Activated CD4-positive, alpha-beta T cell treated with anti-CD3 and anti-CD28 coated beads, Interleukin-2, Interleukin-6, amounts not matched to agents 100 ng/mL and 50 ng/mL, durations not matched to agents 16 hours and 8 hours (primary cell): Measurements from ENCODE around the gene GDPGP1.
A peak's percentile ranks its signal among the peaks of the same experiment; 100 is the strongest.

ENCODE experiments used
- DNase-seq: peaks from one replicate; pipeline ENCODE4 v3.0.0-alpha.2; 2020

Gene GDPGP1

GRCh38 chr15:90205050-90205848 lies 28.8 kb upstream of the GDPGP1 start:
- DNase-seq = no peak

- DNase-seq = no peak
These were observed 28.1 kb upstream of the GDPGP1 start for GRCh38 chr15:90205886-90206285.

GRCh38 chr15:90207252-90207651 lies 26.8 kb upstream of the GDPGP1 start:
- DNase-seq = no peak

- DNase-seq = no peak
These were observed 25.7 kb upstream of the GDPGP1 start for GRCh38 chr15:90208356-90208755.

GRCh38 chr15:90209591-90209990 lies 24.4 kb upstream of the GDPGP1 start:
- DNase-seq = peak; percentile 65

GRCh38 chr15:90210593-90210992 lies 23.4 kb upstream of the GDPGP1 start:
- no peak for DNase-seq

- DNase-seq = no peak
These were observed 23.0 kb upstream of the GDPGP1 start for GRCh38 chr15:90211009-90211408.

GRCh38 chr15:90211440-90212143 lies 22.4 kb upstream of the GDPGP1 start:
- DNase-seq = no peak

- DNase-seq = no peak
These were observed 21.5 kb upstream of the GDPGP1 start for GRCh38 chr15:90212221-90213098.

GRCh38 chr15:90213122-90213817 lies 20.7 kb upstream of the GDPGP1 start:
- DNase-seq = no peak

GRCh38 chr15:90213818-90214204 lies 20.2 kb upstream of the GDPGP1 start:
- no peak for DNase-seq

- DNase-seq = no peak
These were observed 19.3 kb upstream of the GDPGP1 start for GRCh38 chr15:90214553-90215196.

- DNase-seq = no peak
These were observed 16.2 kb upstream of the GDPGP1 start for GRCh38 chr15:90217671-90218394.

GRCh38 chr15:90219421-90220141 lies 14.4 kb upstream of the GDPGP1 start:
- DNase-seq = peak; percentile 62

GRCh38 chr15:90221246-90221900 lies 12.6 kb upstream of the GDPGP1 start:
- DNase-seq = peak; percentile 45

GRCh38 chr15:90222547-90222946 lies 11.5 kb upstream of the GDPGP1 start:
- no peak for DNase-seq

- DNase-seq = no peak
These were observed 10.4 kb upstream of the GDPGP1 start for GRCh38 chr15:90223441-90224165.

GRCh38 chr15:90225047-90225446 lies 9.0 kb upstream of the GDPGP1 start:
- DNase-seq = no peak

GRCh38 chr15:90225504-90226234 lies 8.3 kb upstream of the GDPGP1 start:
- no peak for DNase-seq
